HepG2 (cell line): ENCODE results near the gene TCL1A. TPM values are rescaled to one million over a fixed set of nuclear protein-coding genes. Genes with fewer than 3 reads are reported as not detected.

Source experiments
- ATAC-seq: fragments of 200-7000 bp; cut with Tn5 transposase; 3 replicates; pipeline ENCODE4 v1.9.1; 2020; ENCODE audit warnings: mild to moderate bottlenecking, moderate library complexity
- BruUV-seq: library from RNA; stranded (reverse); fragments of 400-500 nt; replicated peaks from 2 replicates; lab custom pipeline; 2021; lab: Mats Ljungman, UMichigan
- CTCF ChIA-PET: fragments of 300-600 bp; formaldehyde crosslinking; extraction: SDS; loops from one replicate; lab custom pipeline; 2021; ENCODE audit warnings: low total read pairs, inconsistent platforms, low intra/inter-chr PET ratio; lab: Yijun Ruan, JAX
- POLR2A ChIA-PET: fragments of 350-600 bp; sonication (Branson Sonifier 250); formaldehyde crosslinking; loops from one replicate; lab custom pipeline; 2020; ENCODE audit warnings: antibody characterized with exemption, inconsistent platforms; lab: Yijun Ruan, JAX
- DNase-seq: peaks from one replicate; pipeline ENCODE4 v3.0.0-alpha.2; 2015; ENCODE audit warnings: low spot score
- FAIRE-seq: peaks from 3 replicates; lab custom pipeline; 2011; peaks lifted over from hg19 to GRCh38; lab: Jason Lieb, UNC
- H2AFZ ChIP-seq: one replicate; pipeline ENCODE4 v1.6.1; 2011; ENCODE audit warnings: low read length, inconsistent platforms
- H3K27ac ChIP-seq: fragments of 300-600 bp; 3 replicates; pipeline ENCODE4 v1.8.0; 2011; ENCODE audit warnings: mixed run types, mild to moderate bottlenecking, mixed read lengths, low read length, inconsistent platforms; ENCODE audit not compliant: insufficient read depth; ENCODE audit errors: extremely low read length
- H3K27me3 ChIP-seq, 2 experiments: fragments of 200-600 bp in 1 of 2; 2 replicates in 1 of 2; 3 replicates in 1 of 2; pipeline versions ENCODE4 v1.6.0 to v1.8.0; 2011; ENCODE audit warnings: low read length in 2 of 2, mild to moderate bottlenecking in 2 of 2, moderate library complexity in 2 of 2, inconsistent platforms in 1 of 2; ENCODE audit not compliant: insufficient read depth in 2 of 2, control insufficient read depth in 1 of 2
- H3K36me3 ChIP-seq, 2 experiments: fragments of 200-600 bp in 1 of 2; replicated peaks in 1 of 2; 2 replicates in 1 of 2; 3 replicates in 1 of 2; pipeline versions ENCODE4 v1.5.1 to v1.8.0; 2011; ENCODE audit warnings: low read length in 2 of 2, inconsistent platforms in 1 of 2; ENCODE audit not compliant: insufficient read depth in 2 of 2, control insufficient read depth in 1 of 2
- H3K4me1 ChIP-seq: 2 replicates; pipeline ENCODE4 v1.5.1; 2012; ENCODE audit warnings: low read length, inconsistent platforms; ENCODE audit not compliant: insufficient read depth
- H3K4me2 ChIP-seq: 2 replicates; pipeline ENCODE4 v1.6.0; 2011; ENCODE audit warnings: low read depth, low read length, inconsistent platforms
- H3K4me3 ChIP-seq, 3 experiments: fragments of 200-600 bp in 1 of 3; sonication (generic), shearing (Covaris generic) in 1 of 3; replicated peaks in 1 of 3; 2 replicates each; pipeline ENCODE4 v1.5.1; 2011 to 2016; ENCODE audit warnings: low read length in 3 of 3, inconsistent platforms in 2 of 3, low read depth in 2 of 3, mild to moderate bottlenecking in 2 of 3, control low read depth in 1 of 3, mixed read lengths in 1 of 3; ENCODE audit not compliant: insufficient read depth in 1 of 3
- H3K79me2 ChIP-seq: one replicate; pipeline ENCODE4 v1.6.1; 2011; ENCODE audit warnings: low read length, inconsistent platforms; ENCODE audit not compliant: insufficient read depth
- H3K9ac ChIP-seq: 2 replicates; pipeline ENCODE4 v1.6.0; 2011; ENCODE audit warnings: mild to moderate bottlenecking, low read depth, low read length, inconsistent platforms; ENCODE audit not compliant: insufficient read depth
- H3K9me3 ChIP-seq: 2 replicates; pipeline ENCODE4 v1.5.1; 2012; ENCODE audit warnings: mild to moderate bottlenecking, low read length
- H4K20me1 ChIP-seq: 2 replicates; pipeline ENCODE4 v1.6.0; 2011; ENCODE audit warnings: inconsistent platforms, mild to moderate bottlenecking, low read length, moderate library complexity; ENCODE audit not compliant: insufficient read depth
- DPF2 ChIP-seq: sonication (generic); formaldehyde crosslinking; IDR thresholded peaks from 2 replicates; pipeline ENCODE4 v1.4.0; 2020; ENCODE audit warnings: mild to moderate bottlenecking, low read depth, missing genetic modification reagents, borderline replicate concordance
- HNRNPUL1 ChIP-seq: fragments of 200-400 bp; formaldehyde crosslinking; IDR thresholded peaks from 2 replicates; pipeline ENCODE4 v1.6.1; 2017; ENCODE audit warnings: low read depth, mild to moderate bottlenecking, low read length, moderate library complexity
- JUN ChIP-seq: sonication (generic); formaldehyde crosslinking; IDR thresholded peaks from 2 replicates; pipeline ENCODE4 v1.4.0; 2020; ENCODE audit warnings: mild to moderate bottlenecking, missing genetic modification reagents
- PLRG1 ChIP-seq: fragments of 450-650 bp; conservative IDR thresholded peaks from 2 replicates; pipeline ENCODE4 v1.6.1; 2016
- PRMT3 ChIP-seq: sonication (generic); formaldehyde crosslinking; IDR thresholded peaks from 2 replicates; pipeline ENCODE4 v1.8.1; 2022; ENCODE audit warnings: low read depth, mild to moderate bottlenecking, moderate library complexity, missing genetic modification reagents, borderline replicate concordance
- SOX5 ChIP-seq: IDR thresholded peaks from 2 replicates; pipeline ENCODE4 v1.6.1; 2016; ENCODE audit warnings: borderline replicate concordance
- ZNF432 ChIP-seq: sonication (generic); formaldehyde crosslinking; IDR thresholded peaks from 2 replicates; pipeline ENCODE4 v1.5.0; 2020; ENCODE audit warnings: missing genetic modification reagents, mild to moderate bottlenecking, borderline replicate concordance
- ZNF441 ChIP-seq: sonication (generic); formaldehyde crosslinking; IDR thresholded peaks from 2 replicates; pipeline ENCODE4 v1.7.0; 2021; ENCODE audit warnings: missing genetic modification reagents, borderline replicate concordance
- WGBS: methylation state at CpG from one replicate; pipeline ENCODE4 v1.1.6; 2017; ENCODE audit warnings: low lambda C conversion rate; 5-methylcytosine and 5-hydroxymethylcytosine counted together
- in situ Hi-C: cut with HindIII; loops from 2 replicates; pipeline ENCODE4 v1.10.0; 2017; ENCODE audit warnings: low pct_unique_long_range_greater_than_20kb; ENCODE audit not compliant: extremely low pct_ligation_motif_present
- intact Hi-C: fragments of 100-400 bp; cut with micrococcal nuclease; formaldehyde crosslinking; loops from one replicate; pipeline ENCODE4 v1.10.0; 2022; ENCODE audit not compliant: unreplicated experiment
- polyA plus RNA-seq, 8 experiments: library from polyadenylated mRNA; depleted of rRNA in 3 of 8; stranded (reverse) in 7 of 8; unstranded in 1 of 8; fragments of >200 nt; fragmentation: Illumina TruSeq in 4 of 8; extraction: Trizol in 4 of 8; gene quantifications; 2 replicates each; pipeline versions ENCODE4 v1.2.1 to v1.2.3, GENCODE V29; 2011 to 2016; ENCODE audit warnings: low read depth in 4 of 8, missing spikeins in 1 of 8, mixed read lengths in 1 of 8; ENCODE audit not compliant: insufficient read depth in 1 of 8
- total RNA-seq, 5 experiments: library from RNA; depleted of rRNA; stranded (reverse); fragments of >200 nt; fragmentation: Illumina TruSeq; extraction: Trizol; gene quantifications; 2 replicates each; pipeline ENCODE4 v1.2.3, GENCODE V29; 2016; ENCODE audit warnings: low read depth in 1 of 5
- TF ChIP-seq, protein P1 (sequence below): sonication (generic); formaldehyde crosslinking; IDR thresholded peaks from 2 replicates; pipeline ENCODE4 v1.9.0; 2021; ENCODE audit warnings: missing genetic modification reagents, borderline replicate concordance
- TF ChIP-seq, protein P2 (sequence below): IDR thresholded peaks from 2 replicates; pipeline ENCODE4 v1.6.1; 2016
- TF ChIP-seq, protein P3 (sequence below): sonication (generic); formaldehyde crosslinking; IDR thresholded peaks from 2 replicates; pipeline ENCODE4 v1.5.0; 2020; ENCODE audit warnings: missing genetic modification reagents

The TCL1A gene
- total and polyA plus RNA-seq, 2 of the 13 experiments (the other 11 are each of a cell fraction or from before 2014, with no cell fraction given): not detected

DNA sequence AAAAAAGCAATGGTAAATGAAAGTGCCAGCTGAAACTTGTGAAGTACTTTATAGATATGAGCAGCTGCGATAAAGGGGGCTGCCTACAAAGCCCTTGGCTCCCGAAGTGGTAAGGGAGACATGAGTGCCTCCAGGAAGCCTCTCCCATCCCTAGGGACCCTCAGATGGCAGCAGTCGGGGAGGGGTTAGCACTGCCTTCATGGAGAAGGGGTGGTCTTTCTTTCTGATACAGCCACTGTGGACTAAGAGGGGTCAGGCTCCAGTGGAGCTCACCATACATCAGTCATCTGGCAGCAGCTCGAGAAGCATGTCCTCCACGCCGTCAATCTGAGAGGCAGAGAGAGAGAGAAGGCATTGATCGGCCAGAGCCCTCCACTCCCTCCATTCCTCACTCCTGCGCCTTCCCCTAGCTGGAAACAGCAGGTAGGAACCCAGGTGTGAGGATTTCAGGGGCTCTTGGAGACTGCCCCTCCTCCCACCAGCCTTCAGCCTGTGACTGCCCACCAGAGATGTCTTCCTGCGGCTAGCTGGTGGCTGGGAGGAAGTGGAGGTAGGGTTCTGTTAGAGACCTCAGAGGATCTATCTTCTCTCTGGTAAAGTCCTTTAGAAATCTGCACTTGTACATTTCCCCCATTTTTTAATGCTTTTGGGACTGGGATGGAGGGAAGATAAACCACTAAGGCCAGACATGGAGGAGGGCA is 2.3 kb downstream of the TCL1A start (continued):
- TF ChIP-seq, protein P1, sequence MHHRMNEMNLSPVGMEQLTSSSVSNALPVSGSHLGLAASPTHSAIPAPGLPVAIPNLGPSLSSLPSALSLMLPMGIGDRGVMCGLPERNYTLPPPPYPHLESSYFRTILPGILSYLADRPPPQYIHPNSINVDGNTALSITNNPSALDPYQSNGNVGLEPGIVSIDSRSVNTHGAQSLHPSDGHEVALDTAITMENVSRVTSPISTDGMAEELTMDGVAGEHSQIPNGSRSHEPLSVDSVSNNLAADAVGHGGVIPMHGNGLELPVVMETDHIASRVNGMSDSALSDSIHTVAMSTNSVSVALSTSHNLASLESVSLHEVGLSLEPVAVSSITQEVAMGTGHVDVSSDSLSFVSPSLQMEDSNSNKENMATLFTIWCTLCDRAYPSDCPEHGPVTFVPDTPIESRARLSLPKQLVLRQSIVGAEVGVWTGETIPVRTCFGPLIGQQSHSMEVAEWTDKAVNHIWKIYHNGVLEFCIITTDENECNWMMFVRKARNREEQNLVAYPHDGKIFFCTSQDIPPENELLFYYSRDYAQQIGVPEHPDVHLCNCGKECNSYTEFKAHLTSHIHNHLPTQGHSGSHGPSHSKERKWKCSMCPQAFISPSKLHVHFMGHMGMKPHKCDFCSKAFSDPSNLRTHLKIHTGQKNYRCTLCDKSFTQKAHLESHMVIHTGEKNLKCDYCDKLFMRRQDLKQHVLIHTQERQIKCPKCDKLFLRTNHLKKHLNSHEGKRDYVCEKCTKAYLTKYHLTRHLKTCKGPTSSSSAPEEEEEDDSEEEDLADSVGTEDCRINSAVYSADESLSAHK (CRISPR knock-in tag): no peak

DNA sequence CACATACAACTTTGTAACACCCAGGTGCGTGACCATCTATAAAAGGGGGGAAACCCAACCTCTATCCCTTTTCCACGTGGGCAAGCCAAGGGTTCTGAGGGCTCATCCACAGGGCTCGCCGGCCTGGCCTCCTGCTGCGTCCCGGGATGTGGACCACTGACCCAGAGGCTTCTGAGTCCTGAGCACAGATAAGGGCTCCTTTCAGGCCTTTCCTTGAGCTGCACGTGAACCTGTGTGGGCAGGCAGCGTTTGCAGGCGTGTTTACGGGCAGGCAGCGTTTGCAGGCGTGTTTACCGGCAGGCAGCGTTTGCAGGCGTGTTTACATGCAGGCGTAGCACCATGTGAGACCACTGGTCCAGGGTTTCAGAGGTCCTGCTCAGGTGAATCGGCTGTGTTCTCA is 3.8 kb downstream of the TCL1A start:
- TF ChIP-seq, protein P2, sequence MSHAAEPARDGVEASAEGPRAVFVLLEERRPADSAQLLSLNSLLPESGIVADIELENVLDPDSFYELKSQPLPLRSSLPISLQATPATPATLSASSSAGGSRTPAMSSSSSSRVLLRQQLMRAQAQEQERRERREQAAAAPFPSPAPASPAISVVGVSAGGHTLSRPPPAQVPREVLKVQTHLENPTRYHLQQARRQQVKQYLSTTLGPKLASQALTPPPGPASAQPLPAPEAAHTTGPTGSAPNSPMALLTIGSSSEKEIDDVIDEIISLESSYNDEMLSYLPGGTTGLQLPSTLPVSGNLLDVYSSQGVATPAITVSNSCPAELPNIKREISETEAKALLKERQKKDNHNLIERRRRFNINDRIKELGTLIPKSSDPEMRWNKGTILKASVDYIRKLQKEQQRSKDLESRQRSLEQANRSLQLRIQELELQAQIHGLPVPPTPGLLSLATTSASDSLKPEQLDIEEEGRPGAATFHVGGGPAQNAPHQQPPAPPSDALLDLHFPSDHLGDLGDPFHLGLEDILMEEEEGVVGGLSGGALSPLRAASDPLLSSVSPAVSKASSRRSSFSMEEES: no peak
- TF ChIP-seq, protein P3, sequence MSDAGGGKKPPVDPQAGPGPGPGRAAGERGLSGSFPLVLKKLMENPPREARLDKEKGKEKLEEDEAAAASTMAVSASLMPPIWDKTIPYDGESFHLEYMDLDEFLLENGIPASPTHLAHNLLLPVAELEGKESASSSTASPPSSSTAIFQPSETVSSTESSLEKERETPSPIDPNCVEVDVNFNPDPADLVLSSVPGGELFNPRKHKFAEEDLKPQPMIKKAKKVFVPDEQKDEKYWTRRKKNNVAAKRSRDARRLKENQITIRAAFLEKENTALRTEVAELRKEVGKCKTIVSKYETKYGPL (CRISPR knock-in tag): no peak
- TF ChIP-seq JUN (CRISPR knock-in tag) (no peak), SOX5 (CRISPR knock-in tag) (no peak), HNRNPUL1 (no peak), DPF2 (no peak), ZNF432 (CRISPR knock-in tag) (no peak), PLRG1 (no peak), PRMT3 (CRISPR knock-in tag) (no peak), ZNF441 (CRISPR knock-in tag) (no peak)
- TF ChIP-seq, all 625 proteins: peak for 0
- BruUV-seq: no TSS peak
- no peaks in the 10 kb centered on the region for H3K79me2 ChIP-seq
- H3K36me3 ChIP-seq: no peaks in the 10 kb centered on the region
- no peak overlapping the region for H2AFZ ChIP-seq
- WGBS: 2% methylated on average over 6 of the region's 17 CpGs
- ChIA-PET POLR2A (no interaction called here), CTCF (no interaction called here)
- no peak for ATAC-seq
- no peak for FAIRE-seq
- no peak overlapping the region for H3K4me2 ChIP-seq
- peaks cover 9 to 51% of the 10 kb centered on the region in 2 experiments for H3K27me3 ChIP-seq
- no peaks in the 10 kb centered on the region for H4K20me1 ChIP-seq
- in situ Hi-C loops (no loop called here), intact Hi-C loops (no loop called here)
- no peak overlapping the region for H3K4me3 ChIP-seq
- H3K27ac ChIP-seq: no peak overlapping the region
- DNase-seq: no peak
- no peaks in the 10 kb centered on the region for H3K9me3 ChIP-seq
- no peak overlapping the region for H3K9ac ChIP-seq
- no peaks in the 10 kb centered on the region for H3K4me1 ChIP-seq
